Measurements from ENCODE around the gene MYO7A.

MYO7A gene

GRCh38 chr11:77204754-77205466, 76.9 kb downstream of the MYO7A start:
- Histone ChIP-seq H3K36me3 (ENCODE audit: control insufficient read depth in 2 of 2, insufficient read depth in 2 of 2, low read length in 2 of 2) (no peaks in the 10 kb centered on the region), H3K27ac (ENCODE audit: low read length) (no peak overlapping the region), H3K9ac (ENCODE audit: low read length in 2 of 2) (no peak overlapping the region), H3K4me3 (ENCODE audit: low read length in 2 of 2) (no peak overlapping the region), H3K4me1 (ENCODE audit: control insufficient read depth, insufficient read depth, low read length) (peaks cover 5% of the 10 kb centered on the region), H3K9me3 (ENCODE audit: control insufficient read depth in 2 of 2, low read length in 2 of 2) (no peaks in the 10 kb centered on the region), H3K27me3 (ENCODE audit: control insufficient read depth in 1 of 2, insufficient read depth in 2 of 2, low read length in 2 of 2) (no peaks in the 10 kb centered on the region)

GRCh38 chr11:77205467-77206263, 77.6 kb downstream of the MYO7A start:
- Histone ChIP-seq H3K36me3 (ENCODE audit: control insufficient read depth in 2 of 2, insufficient read depth in 2 of 2, low read length in 2 of 2) (no peaks in the 10 kb centered on the region), H3K4me3 (ENCODE audit: low read length in 2 of 2) (no peak overlapping the region), H3K9ac (ENCODE audit: low read length in 2 of 2) (no peak overlapping the region)

DNA sequence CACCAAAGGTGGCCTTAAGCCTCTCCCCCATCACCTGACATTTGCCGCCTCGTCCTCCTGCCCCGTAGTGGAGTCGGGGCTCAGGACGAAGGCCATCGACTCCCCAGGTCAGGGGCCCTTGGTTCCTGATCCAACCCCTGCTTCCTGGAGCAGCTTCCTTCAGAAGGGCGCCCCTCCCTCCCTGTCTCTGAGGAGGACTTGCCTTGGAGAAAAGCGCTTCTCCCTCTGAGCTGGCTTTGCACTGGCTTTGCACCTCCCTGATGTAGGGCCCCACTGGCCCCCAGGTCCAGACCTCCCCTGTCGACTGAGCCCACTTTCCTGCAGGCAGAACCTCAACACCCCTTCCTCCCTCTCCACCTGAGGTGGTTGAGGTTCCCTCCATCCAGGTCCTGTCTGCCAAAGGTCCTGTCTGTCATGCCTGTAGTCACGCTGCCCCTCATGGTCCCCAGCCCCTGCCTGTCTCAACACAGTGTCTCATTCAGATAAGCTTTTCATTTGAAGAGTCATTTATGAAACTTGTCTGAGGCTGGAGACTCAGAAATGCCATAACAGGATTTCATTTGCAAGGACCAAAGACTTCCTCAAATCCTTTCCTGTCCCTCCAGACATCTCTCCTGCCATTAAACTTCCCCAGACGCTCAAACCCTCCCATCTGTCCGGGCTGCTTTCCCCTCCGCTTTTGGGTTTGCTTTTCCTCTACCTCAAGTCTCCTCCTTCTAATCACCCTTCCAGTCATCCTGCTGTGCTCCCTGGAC, 78.4 kb downstream of the MYO7A start:
- H3K36me3 ChIP-seq (ENCODE audit: control insufficient read depth in 2 of 2, insufficient read depth in 2 of 2, low read length in 2 of 2): no peaks in the 10 kb centered on the region
- peaks cover 5% of the 10 kb centered on the region for H3K4me1 ChIP-seq (ENCODE audit: control insufficient read depth, insufficient read depth, low read length)
- no peaks in the 10 kb centered on the region for H3K27me3 ChIP-seq (ENCODE audit: control insufficient read depth in 1 of 2, insufficient read depth in 2 of 2, low read length in 2 of 2)
- no peak overlapping the region for H3K4me3 ChIP-seq (ENCODE audit: low read length in 2 of 2)
- H3K9me3 ChIP-seq (ENCODE audit: control insufficient read depth in 2 of 2, low read length in 2 of 2): no peaks in the 10 kb centered on the region
- H3K27ac ChIP-seq (ENCODE audit: low read length): no peak overlapping the region
- no peak overlapping the region for H3K9ac ChIP-seq (ENCODE audit: low read length in 2 of 2)

More at GRCh38 chr11:77205467-77206263, 77.6 kb downstream of the MYO7A start:
- H3K9me3 ChIP-seq (ENCODE audit: control insufficient read depth in 2 of 2, low read length in 2 of 2): no peaks in the 10 kb centered on the region
- H3K27ac ChIP-seq (ENCODE audit: low read length): no peak overlapping the region
- H3K27me3 ChIP-seq (ENCODE audit: control insufficient read depth in 1 of 2, insufficient read depth in 2 of 2, low read length in 2 of 2): no peaks in the 10 kb centered on the region
- H3K4me1 ChIP-seq (ENCODE audit: control insufficient read depth, insufficient read depth, low read length): peaks cover 5% of the 10 kb centered on the region

GRCh38 chr11:77207019-77207485, 79.0 kb downstream of the MYO7A start:
- H3K4me1 ChIP-seq (ENCODE audit: control insufficient read depth, insufficient read depth, low read length): peaks cover 5% of the 10 kb centered on the region
- no peak overlapping the region for H3K4me3 ChIP-seq (ENCODE audit: low read length in 2 of 2)
- H3K9me3 ChIP-seq (ENCODE audit: control insufficient read depth in 2 of 2, low read length in 2 of 2): no peaks in the 10 kb centered on the region
- no peaks in the 10 kb centered on the region for H3K27me3 ChIP-seq (ENCODE audit: control insufficient read depth in 1 of 2, insufficient read depth in 2 of 2, low read length in 2 of 2)
- H3K36me3 ChIP-seq (ENCODE audit: control insufficient read depth in 2 of 2, insufficient read depth in 2 of 2, low read length in 2 of 2): no peaks in the 10 kb centered on the region
- H3K9ac ChIP-seq (ENCODE audit: low read length in 2 of 2): no peak overlapping the region
- no peak overlapping the region for H3K27ac ChIP-seq (ENCODE audit: low read length)

DNA sequence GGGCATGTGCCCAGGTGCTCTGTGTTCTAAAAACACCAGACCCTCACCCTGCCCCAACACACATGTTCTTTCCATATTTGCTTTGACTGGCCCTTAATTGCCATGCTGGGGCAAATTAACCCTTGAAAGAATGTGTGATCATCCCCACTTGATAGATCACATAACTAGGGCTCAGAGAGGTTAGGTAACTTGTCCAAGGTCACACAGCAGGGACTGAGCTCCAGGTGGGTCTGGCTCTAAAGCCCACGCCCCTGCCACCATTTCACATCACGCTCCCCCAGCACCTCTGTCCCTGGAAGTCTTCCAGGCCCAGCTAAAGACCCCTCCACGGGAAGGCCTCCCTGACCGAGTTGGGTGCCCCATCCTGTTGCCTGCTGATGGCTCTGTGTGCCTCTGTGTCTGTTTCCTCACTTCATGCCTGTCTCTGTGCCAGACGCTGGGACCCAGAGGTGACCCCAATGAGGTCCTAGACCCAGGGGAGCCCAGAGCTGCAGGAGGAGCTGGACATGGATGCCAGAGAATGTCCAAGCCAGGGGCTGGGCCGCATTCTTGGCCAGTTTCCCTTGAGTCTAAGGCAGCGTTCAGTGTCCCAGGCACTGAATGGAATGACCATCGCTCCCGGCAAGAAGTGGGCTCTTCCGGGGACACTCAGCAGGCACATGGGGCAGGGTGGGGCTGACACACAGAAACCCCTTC, 79.7 kb downstream of the MYO7A start:
- Histone ChIP-seq H3K4me3 (ENCODE audit: low read length in 2 of 2) (no peak overlapping the region), H3K4me1 (ENCODE audit: control insufficient read depth, insufficient read depth, low read length) (peaks cover 5% of the 10 kb centered on the region)

DNA sequence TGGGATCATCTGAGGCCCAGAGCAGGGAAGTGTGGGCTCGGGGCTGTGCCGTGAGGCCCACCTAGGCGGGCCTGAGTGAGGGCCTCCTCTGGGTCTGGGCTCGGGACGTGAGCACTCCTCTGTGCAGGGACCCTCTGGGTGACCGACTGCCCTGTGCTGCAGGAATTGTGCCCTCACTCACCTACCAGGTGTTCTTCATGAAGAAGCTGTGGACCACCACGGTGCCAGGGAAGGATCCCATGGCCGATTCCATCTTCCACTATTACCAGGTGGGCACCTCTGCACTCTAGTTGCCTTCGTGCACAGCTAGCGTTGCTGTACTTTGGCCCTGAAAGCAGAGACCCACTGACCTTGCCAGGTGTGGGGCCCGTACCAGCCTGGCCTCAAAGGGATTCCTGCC, 80.5 kb downstream of the MYO7A start:
- Histone ChIP-seq H3K27ac (ENCODE audit: low read length) (no peak overlapping the region), H3K9ac (ENCODE audit: low read length in 2 of 2) (no peak overlapping the region), H3K27me3 (ENCODE audit: control insufficient read depth in 1 of 2, insufficient read depth in 2 of 2, low read length in 2 of 2) (no peaks in the 10 kb centered on the region), H3K4me1 (ENCODE audit: control insufficient read depth, insufficient read depth, low read length) (peaks cover 5% of the 10 kb centered on the region), H3K36me3 (ENCODE audit: control insufficient read depth in 2 of 2, insufficient read depth in 2 of 2, low read length in 2 of 2) (no peaks in the 10 kb centered on the region), H3K4me3 (ENCODE audit: low read length in 2 of 2) (no peak overlapping the region), H3K9me3 (ENCODE audit: control insufficient read depth in 2 of 2, low read length in 2 of 2) (no peaks in the 10 kb centered on the region)

More for the DNA sequence above, 79.7 kb downstream of the MYO7A start:
- Histone ChIP-seq H3K27ac (ENCODE audit: low read length) (no peak overlapping the region), H3K9me3 (ENCODE audit: control insufficient read depth in 2 of 2, low read length in 2 of 2) (no peaks in the 10 kb centered on the region), H3K27me3 (ENCODE audit: control insufficient read depth in 1 of 2, insufficient read depth in 2 of 2, low read length in 2 of 2) (no peaks in the 10 kb centered on the region), H3K36me3 (ENCODE audit: control insufficient read depth in 2 of 2, insufficient read depth in 2 of 2, low read length in 2 of 2) (no peaks in the 10 kb centered on the region), H3K9ac (ENCODE audit: low read length in 2 of 2) (no peak overlapping the region)

DNA sequence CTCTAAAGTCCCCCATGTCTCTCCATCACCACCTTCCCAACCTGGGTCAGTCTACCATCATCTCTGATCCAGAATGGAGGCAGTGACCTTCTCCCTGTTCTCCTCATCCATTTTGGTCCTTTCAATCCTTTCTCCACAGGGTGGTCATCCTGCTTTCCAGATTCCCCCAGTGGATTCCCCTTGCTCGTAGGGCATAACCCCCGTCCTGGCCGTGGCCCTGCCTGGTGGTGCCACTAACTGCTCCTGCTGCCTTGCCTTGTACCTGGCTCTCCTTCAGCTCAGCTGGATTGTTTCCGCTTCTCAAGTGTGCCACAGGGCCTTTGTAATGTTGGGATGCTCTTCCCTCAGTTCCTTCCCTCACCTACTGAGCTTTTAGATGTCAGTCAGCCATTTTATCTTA, 81.6 kb downstream of the MYO7A start:
- Histone ChIP-seq H3K27me3 (ENCODE audit: control insufficient read depth in 1 of 2, insufficient read depth in 2 of 2, low read length in 2 of 2) (no peaks in the 10 kb centered on the region), H3K9ac (ENCODE audit: low read length in 2 of 2) (no peak overlapping the region), H3K9me3 (ENCODE audit: control insufficient read depth in 2 of 2, low read length in 2 of 2) (no peaks in the 10 kb centered on the region), H3K27ac (ENCODE audit: low read length) (no peak overlapping the region), H3K36me3 (ENCODE audit: control insufficient read depth in 2 of 2, insufficient read depth in 2 of 2, low read length in 2 of 2) (no peaks in the 10 kb centered on the region), H3K4me1 (ENCODE audit: control insufficient read depth, insufficient read depth, low read length) (peaks cover 5% of the 10 kb centered on the region), H3K4me3 (ENCODE audit: low read length in 2 of 2) (no peak overlapping the region)

DNA sequence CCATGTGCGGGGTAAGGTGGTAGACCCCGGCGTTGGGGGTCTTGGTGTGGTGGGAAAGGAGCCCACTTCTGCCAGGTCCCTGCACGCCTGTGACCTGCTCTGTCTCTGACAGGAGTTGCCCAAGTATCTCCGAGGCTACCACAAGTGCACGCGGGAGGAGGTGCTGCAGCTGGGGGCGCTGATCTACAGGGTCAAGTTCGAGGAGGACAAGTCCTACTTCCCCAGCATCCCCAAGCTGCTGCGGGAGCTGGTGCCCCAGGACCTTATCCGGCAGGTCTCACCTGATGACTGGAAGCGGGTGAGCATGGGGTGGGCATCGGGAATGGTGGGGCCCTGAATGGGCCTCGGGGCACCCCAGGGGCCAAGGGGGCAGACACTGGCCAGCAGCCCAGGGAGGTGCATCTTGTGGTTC, 83.0 kb downstream of the MYO7A start:
- no peaks in the 10 kb centered on the region for H3K36me3 ChIP-seq (ENCODE audit: control insufficient read depth in 2 of 2, insufficient read depth in 2 of 2, low read length in 2 of 2)
- no peaks in the 10 kb centered on the region for H3K9me3 ChIP-seq (ENCODE audit: control insufficient read depth in 2 of 2, low read length in 2 of 2)
- no peaks in the 10 kb centered on the region for H3K27me3 ChIP-seq (ENCODE audit: control insufficient read depth in 1 of 2, insufficient read depth in 2 of 2, low read length in 2 of 2)
- no peak overlapping the region for H3K4me3 ChIP-seq (ENCODE audit: low read length in 2 of 2)
- H3K4me1 ChIP-seq (ENCODE audit: control insufficient read depth, insufficient read depth, low read length): peaks cover 5% of the 10 kb centered on the region
- no peak overlapping the region for H3K9ac ChIP-seq (ENCODE audit: low read length in 2 of 2)
- no peak overlapping the region for H3K27ac ChIP-seq (ENCODE audit: low read length)

GRCh38 chr11:77211594-77212251, 83.7 kb downstream of the MYO7A start:
- H3K4me1 ChIP-seq (ENCODE audit: control insufficient read depth, insufficient read depth, low read length): peaks cover 5% of the 10 kb centered on the region

More at GRCh38 chr11:77211594-77212251, 83.7 kb downstream of the MYO7A start:
- Histone ChIP-seq H3K4me3 (ENCODE audit: low read length in 2 of 2) (no peak overlapping the region), H3K36me3 (ENCODE audit: control insufficient read depth in 2 of 2, insufficient read depth in 2 of 2, low read length in 2 of 2) (no peaks in the 10 kb centered on the region), H3K9me3 (ENCODE audit: control insufficient read depth in 2 of 2, low read length in 2 of 2) (no peaks in the 10 kb centered on the region), H3K27ac (ENCODE audit: low read length) (no peak overlapping the region), H3K9ac (ENCODE audit: low read length in 2 of 2) (no peak overlapping the region), H3K27me3 (ENCODE audit: control insufficient read depth in 1 of 2, insufficient read depth in 2 of 2, low read length in 2 of 2) (no peaks in the 10 kb centered on the region)

Measured in stomach smooth muscle (tissue), 2 donors.